KG1 (cell line): ENCODE data around the gene LRRC75A.
"Not testable (repeated sequence)": the region's sequence is repeated elsewhere in the genome, so short reads cannot be mapped to it uniquely, and the experiment has no call there.

Experiments used
- DNase-seq: peaks from one replicate; lab custom pipeline; 2025; lab: John Stamatoyannopoulos, UW

Gene LRRC75A

DNA sequence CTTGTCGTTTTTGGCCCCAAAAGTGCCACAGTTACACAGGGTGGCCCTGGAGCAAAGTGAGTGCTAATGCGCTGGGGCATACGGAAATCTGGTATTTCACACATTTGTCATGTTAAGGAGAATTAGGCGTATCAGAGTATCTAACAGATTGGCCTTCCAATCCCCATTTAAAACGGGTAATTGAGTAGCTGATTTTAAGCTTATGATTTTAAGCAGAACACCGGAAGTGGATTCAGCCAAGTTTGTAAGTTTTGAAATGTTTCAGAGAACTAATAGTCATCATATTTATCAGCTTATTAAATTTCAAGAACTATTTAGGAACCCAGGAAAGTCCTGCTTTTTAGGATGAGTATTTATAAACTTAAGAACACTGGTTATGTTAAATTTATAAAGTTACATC, 19.5 kb downstream of the LRRC75A start:
- DNase-seq: no peak

DNA sequence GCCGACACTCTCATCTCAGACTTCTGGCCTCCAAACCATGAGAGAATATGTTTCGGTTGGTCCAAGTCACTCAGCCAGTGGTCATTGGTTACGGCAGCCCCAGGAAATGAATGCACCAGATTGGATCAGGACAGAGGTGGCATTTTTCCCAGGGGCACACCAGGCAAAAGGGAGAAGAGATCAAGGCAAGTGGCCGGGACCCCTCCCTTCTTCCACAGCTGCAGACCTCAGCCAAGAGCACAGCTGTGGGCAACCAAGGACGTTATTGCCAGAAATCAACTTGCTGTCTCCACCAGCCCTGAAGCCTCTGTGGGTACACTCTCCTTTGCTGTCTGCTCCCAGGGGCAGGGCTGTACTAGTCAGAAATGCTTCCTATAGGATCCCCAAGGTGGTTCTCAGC, 20.7 kb downstream of the LRRC75A start:
- no peak for DNase-seq

DNA sequence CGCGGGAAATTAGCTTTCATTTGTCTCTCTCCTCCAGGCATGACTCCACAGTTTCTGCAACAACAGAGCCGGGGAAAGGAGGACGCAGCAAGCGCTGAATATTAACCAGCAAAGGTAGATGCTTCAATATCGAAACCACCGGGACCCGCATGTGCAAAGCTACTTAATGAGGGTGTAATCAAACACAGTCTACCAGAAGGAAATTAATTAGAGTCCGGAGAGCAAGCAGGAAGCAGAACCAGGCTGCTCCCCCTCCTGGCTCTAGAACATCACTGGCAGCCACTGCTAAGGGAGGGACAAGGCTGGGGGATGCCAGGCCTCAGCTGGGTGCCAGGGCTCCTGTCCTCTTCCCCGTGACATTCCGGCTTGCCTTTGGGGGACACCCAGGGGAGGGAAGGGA, 21.7 kb downstream of the LRRC75A start:
- no peak for DNase-seq

DNA sequence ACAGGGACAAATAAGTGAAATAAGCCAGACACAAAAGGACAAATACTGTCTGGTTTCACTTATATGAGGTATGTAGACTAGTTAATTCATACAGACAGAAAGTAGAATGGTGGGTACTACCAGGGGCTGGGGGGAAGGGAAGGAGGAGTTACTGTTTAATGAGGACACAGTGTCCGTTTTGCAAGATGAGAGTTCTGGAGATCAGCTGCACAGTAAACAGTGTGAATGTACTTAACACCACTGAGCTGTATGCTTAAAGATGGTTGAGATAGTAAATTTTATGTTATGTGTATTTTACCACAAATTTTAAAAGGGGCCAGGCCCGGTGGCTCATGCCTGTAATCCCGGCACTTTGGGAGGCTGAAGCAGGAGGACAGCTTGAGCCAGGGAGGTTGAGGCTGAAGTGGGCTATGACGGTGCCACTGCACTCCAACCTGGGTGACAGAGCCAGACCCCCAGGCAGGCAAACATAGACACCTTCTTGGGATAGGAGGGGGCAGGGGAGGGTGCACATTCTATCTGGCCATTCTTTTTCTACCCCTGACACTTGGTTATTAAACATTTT, 23.5 kb downstream of the LRRC75A start:
- no peak for DNase-seq

DNA sequence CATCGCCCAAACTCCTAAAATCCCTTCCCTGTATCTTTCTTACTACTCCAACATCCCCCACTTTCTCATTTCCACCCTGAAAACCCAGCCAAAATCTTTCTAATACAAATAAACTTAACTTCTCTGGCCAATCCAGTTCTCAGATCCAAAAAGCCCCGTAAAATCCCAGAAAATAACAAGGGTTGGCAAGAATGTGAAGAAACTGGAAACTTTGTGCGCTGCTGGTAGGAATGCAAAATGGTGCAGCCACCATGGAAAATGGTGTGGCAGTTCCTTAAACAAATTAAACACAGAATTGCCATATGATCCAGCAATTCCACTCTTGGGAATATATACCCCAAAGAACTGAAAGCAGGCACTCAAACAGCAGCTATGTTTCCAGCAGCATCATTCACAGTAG, 24.1 kb downstream of the LRRC75A start:
- no peak for DNase-seq

DNA sequence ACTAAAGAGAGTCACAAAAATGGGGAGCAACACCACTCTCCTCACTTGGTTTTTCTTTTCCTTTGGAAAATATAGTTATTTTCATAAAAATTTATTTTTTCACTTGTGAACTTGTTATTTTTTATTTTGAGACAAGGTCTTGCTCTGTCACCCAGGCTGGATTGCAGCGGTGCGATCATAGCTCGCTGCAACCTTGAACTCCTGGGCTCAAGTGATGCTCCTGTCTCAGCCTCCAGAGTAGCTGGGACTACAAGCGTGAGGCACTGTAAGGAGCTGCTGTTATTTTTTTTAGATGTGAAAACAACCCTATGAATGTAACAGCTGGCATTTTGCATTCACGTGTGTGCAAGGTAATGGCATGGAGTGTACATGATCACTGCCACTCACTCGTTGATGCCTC, 24.9 kb downstream of the LRRC75A start:
- DNase-seq: no peak

DNA sequence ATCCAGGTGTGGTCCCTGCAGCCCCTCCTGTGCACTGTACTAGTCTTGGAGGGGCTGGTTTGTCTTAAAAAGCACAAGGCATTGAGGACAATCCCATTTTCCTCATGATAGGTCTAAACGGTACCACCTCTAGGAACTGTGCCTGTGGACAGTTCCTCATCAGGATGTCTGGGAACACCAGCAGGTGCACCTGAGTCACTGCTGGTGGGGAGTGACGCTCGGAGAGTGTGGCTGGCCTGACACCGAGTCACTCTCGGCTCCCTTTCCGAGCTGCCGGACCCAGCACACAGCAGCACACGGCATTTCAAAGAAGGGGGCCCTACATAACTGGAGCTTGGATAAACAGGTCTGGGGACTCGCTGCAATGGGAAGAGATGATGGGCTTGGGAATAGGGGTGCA, 25.6 kb downstream of the LRRC75A start:
- no peak for DNase-seq

DNA sequence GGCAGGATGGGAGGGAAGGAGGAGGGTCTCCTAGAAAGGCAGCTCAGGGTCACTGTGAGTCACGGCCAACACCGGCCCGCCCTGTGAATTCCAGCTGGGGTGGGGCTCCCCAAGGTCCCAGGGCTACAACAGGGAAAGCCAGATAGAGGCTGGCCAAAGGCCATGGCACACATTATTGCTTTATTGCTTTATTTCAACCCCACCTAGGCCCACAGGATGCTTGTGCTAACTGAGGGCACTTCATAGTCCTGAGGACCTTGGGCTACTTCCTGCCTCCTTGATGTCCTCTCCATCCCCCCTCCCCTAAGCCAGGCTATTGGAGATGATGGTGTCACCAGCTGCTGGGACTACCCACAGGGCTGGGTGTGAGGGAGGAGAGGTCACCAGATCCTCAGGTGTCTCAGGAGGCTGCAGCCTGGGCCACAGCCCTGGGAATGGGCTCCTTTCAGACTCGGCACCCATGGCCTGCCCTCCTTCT, 26.1 kb downstream of the LRRC75A start:
- no peak for DNase-seq

DNA sequence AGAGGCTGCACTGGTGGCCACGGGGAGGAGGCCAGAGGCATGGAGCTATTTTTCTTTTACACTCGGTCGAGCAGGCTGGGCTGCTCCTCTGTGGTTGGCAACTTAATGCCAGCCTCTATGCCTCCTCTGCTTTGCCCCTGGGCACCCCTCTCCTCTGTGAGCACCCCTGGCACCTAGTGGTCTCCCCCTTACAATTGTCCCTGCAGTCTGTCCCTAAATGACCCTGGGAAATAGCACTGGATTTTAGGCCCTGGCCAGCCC, 27.0 kb downstream of the LRRC75A start:
- no peak for DNase-seq

DNA sequence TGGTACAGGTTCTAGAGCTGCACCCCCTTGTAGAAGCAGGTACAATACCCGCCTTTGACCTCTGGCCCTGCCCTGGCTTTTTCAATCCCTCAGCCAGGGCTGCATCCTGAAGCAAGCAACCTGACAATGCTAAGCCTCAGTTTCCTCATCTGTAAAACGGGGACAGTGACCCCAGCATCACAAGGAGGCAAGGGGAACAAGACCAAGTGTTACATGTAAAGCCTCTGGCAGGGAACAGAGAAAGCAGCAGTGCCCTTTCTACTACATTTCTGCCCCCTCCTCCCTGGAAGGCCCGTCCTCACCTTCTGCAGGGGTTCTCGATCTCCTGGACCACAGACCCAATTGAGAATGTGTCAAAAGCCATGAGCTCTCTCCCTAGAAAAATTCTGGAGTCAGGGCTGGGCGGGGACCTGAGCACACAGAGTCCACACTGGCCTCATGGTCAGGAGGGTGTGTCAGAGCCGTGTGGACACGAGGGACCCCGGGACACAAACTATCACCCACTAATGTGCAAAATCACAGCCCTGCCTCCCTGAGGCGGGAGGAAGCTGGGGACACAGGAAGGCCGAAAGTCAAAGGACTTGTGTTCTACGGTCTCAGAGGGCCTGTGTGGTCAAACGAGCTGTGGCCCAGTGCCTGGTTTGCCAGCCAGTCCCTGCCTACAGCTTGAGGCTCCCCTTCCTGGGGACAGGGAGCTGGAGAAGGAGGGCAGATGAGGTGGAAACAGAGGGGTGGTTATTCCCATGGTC, 27.5 kb downstream of the LRRC75A start:
- no peak for DNase-seq

DNA sequence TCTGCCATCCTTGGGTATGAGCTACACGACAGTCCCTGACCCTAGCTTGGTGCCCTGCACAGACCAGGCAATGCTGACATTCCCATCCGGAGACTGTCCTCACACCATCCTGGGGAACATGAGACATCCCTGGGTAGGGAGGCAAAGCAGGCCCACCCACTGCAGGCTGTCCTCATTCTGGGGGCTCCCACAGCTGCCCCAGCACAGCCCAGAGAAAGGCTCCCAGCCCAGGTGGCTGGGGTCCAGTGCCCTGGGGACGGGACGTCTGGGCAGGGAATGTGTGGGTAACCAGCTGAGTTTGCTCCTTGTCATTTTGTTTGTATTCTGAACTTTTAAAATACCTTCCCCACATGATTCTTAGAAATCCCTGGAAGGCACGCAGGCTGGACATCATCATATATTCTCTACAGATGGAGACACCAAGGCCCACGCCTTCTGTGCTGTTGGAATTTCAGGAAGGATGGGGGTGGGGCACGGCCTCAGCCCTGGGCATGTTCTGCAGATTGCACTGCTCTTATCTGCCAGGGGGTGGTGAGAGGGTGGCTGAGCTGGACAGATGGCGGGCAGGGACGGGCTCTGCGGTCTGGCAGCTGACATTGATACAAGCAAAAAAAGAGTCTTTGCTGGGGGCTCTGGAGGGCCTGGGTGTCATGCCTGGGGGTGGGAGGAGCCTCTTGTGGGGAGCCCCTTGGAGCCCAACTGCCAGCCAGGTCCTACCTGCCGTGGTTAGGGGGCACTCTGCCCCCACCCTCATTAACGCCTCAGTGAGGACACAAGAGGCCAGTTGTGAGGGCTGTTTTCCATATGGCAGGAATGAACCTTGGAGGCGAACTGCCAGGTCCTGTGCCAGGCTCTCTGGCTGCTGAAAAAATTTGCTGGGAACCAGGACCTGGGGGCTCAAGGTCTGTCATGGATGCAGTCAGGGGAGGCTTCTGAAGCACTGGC, 28.4 kb downstream of the LRRC75A start:
- DNase-seq: no peak

DNA sequence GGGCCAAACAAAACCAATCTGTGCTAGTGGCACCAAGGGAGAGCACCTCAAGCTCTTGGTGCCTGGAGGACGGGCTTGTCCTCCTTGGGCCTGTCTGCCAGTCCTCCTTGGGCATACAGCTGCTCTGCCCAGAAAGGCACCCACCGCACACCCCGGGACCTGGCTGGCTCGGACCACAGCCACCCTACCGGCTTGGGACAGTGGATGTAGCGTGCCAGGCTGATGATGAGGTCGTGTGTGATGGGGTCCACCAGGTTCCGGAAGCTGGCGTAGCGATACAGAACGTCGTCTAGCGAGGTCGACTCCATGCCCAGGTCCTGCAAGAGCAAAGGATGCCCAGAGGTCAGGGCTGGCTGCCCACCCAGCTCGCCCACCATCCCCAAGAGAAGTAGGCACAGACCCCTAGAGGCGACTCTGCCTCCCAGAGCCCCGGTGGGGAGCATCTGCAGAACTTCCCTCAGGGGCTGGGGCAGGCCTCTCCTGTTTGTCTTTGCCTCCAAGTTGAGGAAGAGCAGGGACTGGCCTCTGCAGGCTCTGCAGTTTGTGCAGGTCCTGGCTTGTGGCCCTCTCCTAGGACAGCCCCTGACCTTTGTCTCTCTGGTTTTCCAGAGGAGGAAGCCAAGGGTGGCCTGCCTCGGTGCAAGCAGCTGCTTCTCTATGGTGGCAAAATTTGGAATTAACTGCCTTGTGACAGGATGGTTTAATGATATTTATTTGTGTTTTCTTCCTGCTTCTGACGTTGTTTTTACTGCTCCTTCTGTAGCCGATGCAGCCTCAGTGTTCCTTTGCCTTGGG, 29.7 kb downstream of the LRRC75A start:
- DNase-seq: no peak

DNA sequence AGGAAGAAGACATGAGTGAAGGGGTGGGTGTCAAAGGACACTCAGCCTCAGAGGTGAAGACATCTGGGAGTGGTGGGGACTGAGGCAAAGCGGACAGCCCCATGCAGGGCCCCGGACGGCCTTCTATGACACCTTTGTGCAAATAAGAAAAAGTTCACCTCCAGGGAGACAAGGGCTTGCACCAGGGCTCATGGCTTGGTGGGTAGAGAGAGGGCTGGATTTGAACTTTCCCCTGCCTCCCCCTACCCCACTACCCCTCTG, 30.5 kb downstream of the LRRC75A start:
- no peak for DNase-seq

DNA sequence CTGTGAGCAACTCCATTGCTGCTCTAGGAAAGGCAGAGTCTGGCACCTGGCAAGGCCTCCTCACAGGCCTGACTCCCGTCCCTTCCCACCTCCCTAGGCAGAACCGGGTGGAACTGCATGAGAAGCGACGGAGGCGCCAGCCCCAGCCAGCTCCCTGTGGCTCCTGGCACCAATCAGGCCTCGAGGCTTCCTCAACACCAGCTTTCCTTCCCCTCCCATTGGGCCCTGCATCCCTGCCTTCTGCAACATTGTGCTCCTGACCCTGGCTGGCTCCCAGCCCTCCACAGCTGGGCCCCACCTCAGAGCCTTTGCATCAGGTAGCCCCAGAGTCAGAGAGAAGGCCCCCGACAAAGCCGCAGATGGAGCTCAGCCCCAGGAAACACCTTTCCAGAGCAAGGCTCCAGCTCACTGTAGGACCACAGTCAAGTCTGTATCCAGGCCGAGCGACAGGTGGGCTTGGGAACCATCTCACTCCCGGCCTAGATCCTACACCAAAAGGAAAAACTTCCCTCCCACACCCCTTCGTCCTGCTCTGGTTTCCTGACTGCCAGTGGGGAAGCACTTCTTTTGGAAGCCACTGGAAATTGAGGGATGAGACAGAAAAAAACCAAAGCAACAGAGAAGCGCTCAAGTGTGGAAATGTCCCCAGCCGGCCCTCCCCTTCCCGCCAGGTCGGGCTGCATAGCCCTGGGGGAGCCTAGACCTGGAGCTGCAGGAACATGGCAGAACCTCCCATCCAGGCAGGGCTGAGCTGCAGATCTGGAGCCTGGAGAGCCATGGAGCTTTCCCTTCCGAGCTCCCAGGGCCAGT, 31.0 kb downstream of the LRRC75A start:
- DNase-seq: no peak

DNA sequence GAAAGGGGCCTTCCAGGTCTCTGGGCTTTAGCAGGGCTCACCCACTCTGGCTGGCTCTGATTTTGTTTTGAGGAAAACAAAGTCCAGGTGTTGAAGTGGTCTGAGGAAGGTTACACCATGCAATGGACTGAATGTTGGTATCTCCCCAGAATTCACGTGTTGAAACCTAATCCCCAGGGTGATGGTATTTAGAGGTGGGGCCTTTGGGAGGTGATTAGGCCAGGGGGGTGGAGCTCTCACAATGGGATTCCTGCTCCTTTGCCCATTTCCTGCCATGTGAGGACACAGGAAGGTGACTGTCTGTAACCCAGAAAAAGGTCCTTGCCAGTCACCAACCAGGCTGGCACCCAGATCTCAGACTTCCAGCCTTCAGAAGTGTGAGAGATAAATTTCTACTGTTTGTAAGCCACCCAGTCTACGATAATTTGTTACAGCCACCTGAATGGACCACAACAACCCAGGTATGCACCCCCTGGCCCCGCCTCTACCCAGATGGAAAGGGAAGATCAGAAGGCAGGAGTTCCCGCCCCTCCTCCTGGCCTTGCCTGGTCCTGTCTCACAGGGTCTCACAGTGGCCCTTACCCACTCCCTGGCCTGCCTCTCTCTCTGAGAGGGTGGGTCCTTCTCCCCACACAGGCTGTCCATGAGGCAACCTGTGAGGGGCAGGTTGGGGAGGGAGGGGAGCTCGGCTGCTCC, 32.0 kb downstream of the LRRC75A start:
- DNase-seq: no peak

DNA sequence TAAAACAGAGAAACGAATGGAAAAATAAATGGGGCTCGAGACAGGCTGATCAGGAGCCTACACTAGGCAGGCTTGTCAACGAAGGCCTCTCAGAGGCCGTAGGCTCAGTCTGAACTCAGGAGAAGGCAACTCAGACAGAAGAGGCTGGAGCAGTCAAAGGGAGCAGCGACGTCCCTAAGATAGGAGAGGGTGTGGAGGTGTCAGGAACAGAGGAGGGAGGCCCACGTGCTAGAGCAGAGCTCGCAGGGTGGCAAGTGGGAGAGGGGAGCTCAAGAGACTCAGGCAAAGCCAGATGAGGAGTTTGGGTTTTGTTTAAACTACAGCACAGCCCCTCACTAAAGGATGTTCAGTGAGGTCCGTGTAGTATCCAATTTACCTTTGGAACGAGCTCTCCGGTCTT, 32.7 kb downstream of the LRRC75A start:
- DNase-seq: no peak

DNA sequence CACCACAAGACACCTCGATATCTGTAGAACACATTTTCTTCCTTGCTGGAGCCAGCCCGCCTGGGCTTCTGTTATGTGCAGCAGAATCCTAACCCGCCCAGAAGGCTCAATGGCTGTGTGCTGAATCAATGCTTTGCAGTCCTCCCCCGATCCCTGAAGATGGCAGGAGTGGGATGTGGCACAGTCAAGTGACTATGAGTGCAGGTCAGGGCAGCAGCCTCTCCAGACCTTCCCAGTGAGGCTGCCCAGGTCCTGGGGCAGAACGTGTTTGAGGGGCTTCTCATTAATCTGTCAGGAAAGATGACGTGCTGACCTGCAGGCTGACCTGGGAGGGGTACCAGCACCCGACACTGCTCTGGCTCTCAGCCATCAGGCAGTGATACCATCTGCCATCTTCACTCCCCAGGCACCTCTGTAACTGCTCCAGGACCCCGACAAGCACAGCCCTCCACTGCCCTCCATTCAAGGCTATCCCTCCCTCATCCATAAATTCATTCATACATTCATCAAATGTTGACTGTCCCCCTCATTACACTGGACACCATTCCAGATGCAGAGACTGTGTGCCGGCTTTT, 35.2 kb downstream of the LRRC75A start:
- DNase-seq: no peak

DNA sequence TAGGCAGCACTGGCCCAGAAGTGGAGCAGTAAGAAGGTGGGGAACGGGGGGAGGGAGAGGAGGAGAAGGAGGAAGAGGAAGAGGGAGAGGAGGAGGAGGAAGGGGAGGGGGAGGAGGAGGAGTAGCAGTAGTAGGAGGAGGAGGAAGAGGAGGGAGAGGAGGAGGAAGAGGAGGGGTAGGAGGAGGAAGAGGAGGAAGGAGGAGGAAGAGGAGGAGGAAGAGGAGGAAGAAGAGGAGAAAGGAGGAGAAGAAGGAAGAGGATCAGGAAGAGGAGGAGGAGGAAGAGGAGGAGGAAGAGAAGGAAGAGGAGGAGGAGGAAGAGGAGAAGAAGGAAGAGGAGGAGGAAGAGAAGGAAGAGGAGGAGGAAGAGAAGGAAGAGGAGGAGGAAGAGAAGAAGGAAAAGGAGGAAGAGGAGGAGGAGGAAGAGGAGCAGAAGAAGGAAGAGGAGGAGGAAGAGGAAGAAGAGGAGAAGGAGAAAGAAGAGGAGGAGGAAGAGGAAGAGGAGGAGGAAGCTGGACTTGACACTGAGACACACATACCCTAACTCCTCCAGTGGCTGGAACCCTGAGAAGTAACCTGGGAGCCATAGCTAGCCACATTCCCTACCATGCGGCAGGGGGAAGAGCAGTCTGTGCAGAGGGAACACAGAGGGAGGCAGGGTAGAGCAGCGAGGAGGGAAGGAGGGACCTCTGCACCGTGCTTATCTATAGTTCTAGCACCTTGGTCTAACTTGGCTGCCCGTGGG, 35.8 kb downstream of the LRRC75A start:
- no peak for DNase-seq

DNA sequence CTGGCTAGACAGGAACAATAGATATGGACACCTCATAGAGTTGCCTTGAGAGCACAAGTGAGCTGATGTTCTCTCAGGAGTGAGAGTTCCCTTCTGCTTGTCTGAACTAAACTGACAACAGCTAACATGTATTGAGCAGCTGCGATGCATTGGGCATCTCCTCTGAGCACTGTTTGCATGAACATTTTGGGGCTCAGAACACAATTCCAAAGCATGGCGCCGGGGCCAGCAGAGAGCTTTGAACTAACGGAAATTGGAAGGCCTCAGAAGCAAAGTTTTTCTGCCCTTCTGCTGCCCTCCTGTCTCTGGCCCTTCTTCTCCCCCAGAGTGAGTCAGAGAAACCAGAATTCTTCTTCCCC, 38.5 kb downstream of the LRRC75A start:
- no peak for DNase-seq

DNA sequence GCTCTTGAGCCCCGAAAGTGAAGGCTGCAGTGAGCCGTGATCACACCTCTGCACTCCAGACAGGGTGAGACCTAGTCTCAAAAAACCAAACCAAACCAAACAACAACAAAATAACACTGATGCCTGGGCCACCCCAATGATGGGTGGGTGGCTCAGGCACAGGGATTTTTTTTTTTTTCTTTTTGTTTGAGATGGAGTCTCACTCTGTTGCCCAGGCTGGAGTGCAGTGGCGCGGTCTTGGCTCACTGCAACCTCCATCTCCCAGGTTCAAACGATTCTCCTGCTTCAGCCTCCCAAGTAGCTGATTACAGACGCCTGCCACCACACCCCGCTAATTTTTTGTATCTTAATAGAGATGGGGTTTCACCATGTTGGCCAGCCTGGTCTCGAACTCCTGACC, 39.7 kb downstream of the LRRC75A start:
- not testable (repeated sequence) for DNase-seq
